KG1 (cell line): Measurements from ENCODE around the gene KDM2A.

Experiments used
- DNase-seq: peaks from one replicate; lab custom pipeline; 2025; lab: John Stamatoyannopoulos, UW

Gene KDM2A

GRCh38 chr11:67302571-67303131 lies 183.6 kb downstream of the KDM2A start:
- no peak for DNase-seq

GRCh38 chr11:67303132-67303834 lies 184.2 kb downstream of the KDM2A start, which contains the start of gene SSH3:
SSH3 (plus strand) TSS chr11:67303530; CDS start chr11:67303626, 96 bp downstream.
- no peak for DNase-seq

GRCh38 chr11:67303835-67304411 lies 184.9 kb downstream of the KDM2A start:
- no peak for DNase-seq

GRCh38 chr11:67304511-67305113 lies 185.5 kb downstream of the KDM2A start:
- DNase-seq = no peak

- DNase-seq = no peak
Measured at GRCh38 chr11:67306769-67307544, 187.9 kb downstream of the KDM2A start.

- no peak for DNase-seq
Measured at GRCh38 chr11:67307545-67308001, 188.5 kb downstream of the KDM2A start.
